Activated CD4-positive, alpha-beta T cell treated with anti-CD3 and anti-CD28 coated beads, Interleukin-2, Interleukin-6, amounts not matched to agents 100 ng/mL and 50 ng/mL, durations not matched to agents 16 hours and 8 hours (primary cell): ENCODE results near the gene ATOX1.
A peak's percentile ranks its signal among the peaks of the same experiment; 100 is the strongest.
"Not testable (repeated sequence)": the region's sequence is repeated elsewhere in the genome, so short reads cannot be mapped to it uniquely, and the experiment has no call there.

ENCODE experiments used
- DNase-seq: peaks from one replicate; pipeline ENCODE4 v3.0.0-alpha.2; 2020

Gene ATOX1

GRCh38 chr5:151729597-151729996, 28.8 kb downstream of the ATOX1 start:
- DNase-seq: peak; percentile 46

GRCh38 chr5:151724360-151724759, 34.1 kb downstream of the ATOX1 start:
- no peak for DNase-seq

GRCh38 chr5:151722546-151722945, 35.9 kb downstream of the ATOX1 start:
- DNase-seq: no peak

- DNase-seq: no peak
Observed at GRCh38 chr5:151721812-151722391, 36.5 kb downstream of the ATOX1 start.

- peak; percentile 50 for DNase-seq
Observed at GRCh38 chr5:151721087-151721646, 37.3 kb downstream of the ATOX1 start.

GRCh38 chr5:151720215-151720614, 38.2 kb downstream of the ATOX1 start:
- DNase-seq: no peak

- DNase-seq: peak; percentile 61
Observed at GRCh38 chr5:151719228-151720000, 39.0 kb downstream of the ATOX1 start.

GRCh38 chr5:151718646-151719045, 39.8 kb downstream of the ATOX1 start:
- no peak for DNase-seq

- no peak for DNase-seq
Observed at GRCh38 chr5:151718153-151718552, 40.3 kb downstream of the ATOX1 start.

GRCh38 chr5:151717416-151717815, 41.0 kb downstream of the ATOX1 start:
- DNase-seq: no peak

GRCh38 chr5:151709109-151709735, 49.2 kb downstream of the ATOX1 start:
- no peak for DNase-seq

GRCh38 chr5:151708126-151708525, 50.3 kb downstream of the ATOX1 start:
- DNase-seq: no peak

GRCh38 chr5:151707567-151707966, 50.9 kb downstream of the ATOX1 start:
- no peak for DNase-seq

- no peak for DNase-seq
Observed at GRCh38 chr5:151706906-151707305, 51.5 kb downstream of the ATOX1 start.

GRCh38 chr5:151703780-151704179, 54.7 kb downstream of the ATOX1 start:
- no peak for DNase-seq

- DNase-seq: no peak
Observed at GRCh38 chr5:151703227-151703626, 55.2 kb downstream of the ATOX1 start.

- no peak for DNase-seq
Observed at GRCh38 chr5:151700820-151701219, 57.6 kb downstream of the ATOX1 start.

GRCh38 chr5:151700296-151700695, 58.1 kb downstream of the ATOX1 start:
- DNase-seq: no peak

- no peak for DNase-seq
Observed at GRCh38 chr5:151699071-151699901, 59.1 kb downstream of the ATOX1 start.

- not testable (repeated sequence) for DNase-seq
Observed at GRCh38 chr5:151698081-151698480, 60.4 kb downstream of the ATOX1 start.

GRCh38 chr5:151697452-151697851, 61.0 kb downstream of the ATOX1 start:
- DNase-seq: no peak

GRCh38 chr5:151696470-151697061, 61.9 kb downstream of the ATOX1 start:
- no peak for DNase-seq

GRCh38 chr5:151695464-151695863, 63.0 kb downstream of the ATOX1 start:
- DNase-seq: no peak
